Naive thymus-derived CD4-positive, alpha-beta T cell (primary cell): Measurements from ENCODE around the gene PITPNC1. TPM values are rescaled to one million over a fixed set of nuclear protein-coding genes. Genes with fewer than 3 reads are reported as not detected.

ENCODE experiments used
- ATAC-seq: fragments of 150-1000 bp; cut with Tn5 transposase; 2 replicates; pipeline ENCODE4 v1.10.0; 2021; ENCODE audit warnings: mild to moderate bottlenecking, moderate library complexity
- CTCF ChIA-PET: fragments of 350-600 bp; sonication (Branson Sonifier 250); formaldehyde crosslinking; loops from one replicate; lab custom pipeline; 2021; ENCODE audit warnings: antibody characterized with exemption; lab: Charles Lee
- POLR2A ChIA-PET: fragments of 350-600 bp; sonication (Branson Sonifier 250); formaldehyde crosslinking; loops from one replicate; lab custom pipeline; 2021; ENCODE audit warnings: antibody characterized with exemption, inconsistent platforms; lab: Charles Lee
- DNase-seq, 9 donors: peaks; one replicate each; pipeline versions ENCODE4 v3.0.0 to v3.0.0-alpha.2; 2020 to 2022; ENCODE audit warnings: mixed read lengths in 1 of 9
- H3K27ac ChIP-seq: one replicate; pipeline ENCODE4 v1.7.0; 2013; ENCODE audit warnings: mild to moderate bottlenecking, low read depth, low read length, moderate library complexity
- H3K27me3 ChIP-seq, 2 donors: one replicate each; pipeline ENCODE4 v1.7.0; 2013; ENCODE audit warnings: low read length in 2 of 2, mild to moderate bottlenecking in 2 of 2, moderate library complexity in 2 of 2; ENCODE audit not compliant: control insufficient read depth in 2 of 2, insufficient read depth in 2 of 2
- H3K36me3 ChIP-seq, 3 experiments: 1 replicate in 2 of 3; 2 replicates in 1 of 3; pipeline ENCODE4 v1.7.0; 2013; ENCODE audit warnings: low read length in 3 of 3, mild to moderate bottlenecking in 3 of 3, moderate library complexity in 1 of 3; ENCODE audit not compliant: insufficient read depth in 3 of 3, control insufficient read depth in 2 of 3
- H3K4me1 ChIP-seq, 2 donors: one replicate each; pipeline ENCODE4 v1.7.0; 2013; ENCODE audit warnings: low read length in 2 of 2, mild to moderate bottlenecking in 2 of 2, moderate library complexity in 1 of 2; ENCODE audit not compliant: control insufficient read depth in 2 of 2, insufficient read depth in 2 of 2
- H3K4me3 ChIP-seq: 2 replicates; pipeline ENCODE4 v1.7.0; 2013; ENCODE audit warnings: mild to moderate bottlenecking, low read length
- H3K9me3 ChIP-seq, 3 experiments: 1 replicate in 2 of 3; 2 replicates in 1 of 3; pipeline ENCODE4 v1.7.0; 2013; ENCODE audit warnings: low read length in 3 of 3; ENCODE audit not compliant: control insufficient read depth in 2 of 3
- H3K27ac Mint-ChIP-seq, 9 donors: one replicate each; pipeline ENCODE4 v1.8.0; 2020 to 2022; ENCODE audit warnings: mixed read lengths in 9 of 9, mild to moderate bottlenecking in 8 of 9, moderate library complexity in 5 of 9, inconsistent platforms in 2 of 9
- H3K27me3 Mint-ChIP-seq, 5 donors: one replicate each; pipeline ENCODE4 v1.8.0; 2021 to 2022; ENCODE audit warnings: mixed read lengths in 5 of 5, mild to moderate bottlenecking in 1 of 5
- H3K36me3 Mint-ChIP-seq, 5 donors: one replicate each; pipeline ENCODE4 v1.8.0; 2020 to 2022; ENCODE audit warnings: mixed read lengths in 5 of 5, mild to moderate bottlenecking in 3 of 5, inconsistent platforms in 1 of 5
- H3K4me1 Mint-ChIP-seq, 7 donors: one replicate each; pipeline ENCODE4 v1.8.0; 2020 to 2022; ENCODE audit warnings: mixed read lengths in 7 of 7, mild to moderate bottlenecking in 3 of 7, inconsistent platforms in 1 of 7
- H3K4me3 Mint-ChIP-seq, 10 donors: one replicate each; pipeline ENCODE4 v1.8.0; 2020 to 2022; ENCODE audit warnings: mild to moderate bottlenecking in 10 of 10, mixed read lengths in 10 of 10, moderate library complexity in 6 of 10, inconsistent platforms in 2 of 10
- H3K9me3 Mint-ChIP-seq, 11 donors: one replicate each; pipeline ENCODE4 v1.8.0; 2020 to 2022; ENCODE audit warnings: mixed read lengths in 11 of 11, mild to moderate bottlenecking in 4 of 11, inconsistent platforms in 1 of 11, moderate library complexity in 1 of 11
- intact Hi-C, 2 donors: fragments of 100-400 bp; cut with micrococcal nuclease; formaldehyde crosslinking; loops; one replicate each; pipeline ENCODE4 v1.15.1; 2023
- polyA plus RNA-seq, 2 donors: library from polyadenylated mRNA; unstranded; fragments of 300-500 nt; fragmentation: Illumina TruSeq; gene quantifications; one replicate each; pipeline ENCODE4 v1.2.3, GENCODE V29; 2021
- total RNA-seq, 6 experiments: library from RNA in 5 of 6; stranded (reverse) in 5 of 6; gene quantifications; 1 replicate in 5 of 6; 2 replicates in 1 of 6; pipeline ENCODE4 v1.2.3 and lab custom pipeline; 2021 to 2026

The PITPNC1 gene
- total and polyA plus RNA-seq, 7 experiments from 2014 or later = 53.1 to 148 (median 102) TPM

DNA sequence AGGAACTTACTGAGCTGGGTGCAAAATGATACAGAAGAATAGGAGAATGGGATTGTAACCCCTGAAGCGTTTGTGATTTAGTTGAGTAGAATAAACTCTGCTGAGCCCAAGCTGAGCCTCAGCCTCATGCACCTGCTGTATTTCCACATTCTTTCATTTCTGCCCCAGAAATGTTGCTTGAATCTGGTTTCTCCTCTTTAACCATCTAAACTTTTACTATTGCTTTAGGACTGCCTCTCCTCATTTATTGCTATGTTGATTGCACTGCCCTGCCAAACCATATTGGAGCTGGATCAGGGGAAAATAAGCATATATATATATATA lies 64.8 kb downstream of the PITPNC1 start:
- H3K9me3 Mint-ChIP-seq = peaks cover 0 to 1% (median 0%) of the 10 kb centered on the region in 11 donors
- intact Hi-C loops = loop anchor here (1.0 to 2.0 kb wide), 10 partner anchors 10 to 65 kb away; partner anchors contain the start of gene PITPNC1 (in 1 of the 2)
- DNase-seq (no peak), ATAC-seq (no peak)
- Histone ChIP-seq H3K27ac (peak overlapping the region; percentile 93), H3K4me1 (peaks cover 60 to 81% of the 10 kb centered on the region in 2 donors), H3K4me3 (peak overlapping the region; percentile 64), H3K9me3 (no peaks in the 10 kb centered on the region), H3K36me3 (no peaks in the 10 kb centered on the region), H3K27me3 (no peaks in the 10 kb centered on the region)
- peaks cover 58 to 98% (median 87%) of the 10 kb centered on the region in 7 donors for H3K4me1 Mint-ChIP-seq
- no peaks in the 10 kb centered on the region for H3K27me3 Mint-ChIP-seq
- ChIA-PET POLR2A (interaction anchor here (0.5 to 16.2 kb wide), 18 partner anchors 10 to 850 kb away, joined by 3 to 335 read pairs (median 14); partner anchors contain the start of genes ARSG, NOL11, PITPNC1 and PSMD12), CTCF (interaction anchor here (0.7 to 4.9 kb wide), 15 partner anchors 9 to 67 kb away, joined by 3 to 48 read pairs (median 11); no protein-coding TSS in a partner anchor)
- H3K4me3 Mint-ChIP-seq = peak overlapping the region; percentile 75 to 88 (median 84)
- H3K27ac Mint-ChIP-seq = peak overlapping the region; percentile 95 to 100 (median 99)
- peaks cover 0 to 16% (median 5%) of the 10 kb centered on the region in 5 donors for H3K36me3 Mint-ChIP-seq

DNA sequence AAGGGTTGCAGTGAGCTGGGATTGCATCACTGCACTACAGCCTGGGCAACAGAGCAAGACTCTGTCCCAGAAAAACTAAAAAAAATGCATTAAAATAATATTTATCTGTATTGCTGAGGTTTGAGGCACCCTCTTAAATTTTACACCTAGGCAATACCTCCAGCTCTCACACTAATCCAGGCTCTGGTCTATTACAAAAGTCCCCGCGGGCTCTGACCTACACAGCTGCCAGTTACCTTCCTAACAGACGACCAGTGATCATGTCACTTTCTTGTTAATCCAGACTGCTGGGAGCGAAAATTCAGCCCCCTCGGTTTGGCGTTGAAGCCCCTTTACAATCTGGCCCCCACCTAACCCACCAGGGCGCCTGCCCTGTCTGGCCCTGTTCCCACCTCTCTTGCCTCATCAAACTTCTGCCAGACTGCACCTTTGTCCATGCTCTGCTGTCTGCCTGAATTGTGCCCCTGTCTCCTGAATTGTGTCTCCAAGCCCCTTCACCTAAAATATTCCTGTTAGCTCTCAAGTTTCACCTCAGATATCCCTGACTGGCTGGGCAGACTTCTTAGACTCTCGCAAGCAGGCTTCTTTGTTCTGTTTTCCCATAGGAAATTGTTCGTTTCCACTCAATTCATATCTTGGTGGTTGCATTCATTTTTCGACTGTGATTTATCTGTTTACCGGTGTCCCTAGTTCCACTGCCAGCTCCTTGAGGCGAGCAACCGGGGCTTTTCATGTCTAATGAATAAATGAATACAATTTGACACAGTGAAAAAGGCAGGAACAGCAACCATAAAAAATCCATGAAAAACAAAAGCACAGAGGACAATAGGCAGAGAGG lies 65.9 kb downstream of the PITPNC1 start:
- POLR2A ChIA-PET = interaction anchor here (1.2 to 16.2 kb wide), 9 partner anchors 11 to 65 kb away, joined by 3 to 335 read pairs (median 67); partner anchors contain the start of gene PITPNC1
- H3K4me1 ChIP-seq = peaks cover 51 to 80% of the 10 kb centered on the region in 2 donors

DNA sequence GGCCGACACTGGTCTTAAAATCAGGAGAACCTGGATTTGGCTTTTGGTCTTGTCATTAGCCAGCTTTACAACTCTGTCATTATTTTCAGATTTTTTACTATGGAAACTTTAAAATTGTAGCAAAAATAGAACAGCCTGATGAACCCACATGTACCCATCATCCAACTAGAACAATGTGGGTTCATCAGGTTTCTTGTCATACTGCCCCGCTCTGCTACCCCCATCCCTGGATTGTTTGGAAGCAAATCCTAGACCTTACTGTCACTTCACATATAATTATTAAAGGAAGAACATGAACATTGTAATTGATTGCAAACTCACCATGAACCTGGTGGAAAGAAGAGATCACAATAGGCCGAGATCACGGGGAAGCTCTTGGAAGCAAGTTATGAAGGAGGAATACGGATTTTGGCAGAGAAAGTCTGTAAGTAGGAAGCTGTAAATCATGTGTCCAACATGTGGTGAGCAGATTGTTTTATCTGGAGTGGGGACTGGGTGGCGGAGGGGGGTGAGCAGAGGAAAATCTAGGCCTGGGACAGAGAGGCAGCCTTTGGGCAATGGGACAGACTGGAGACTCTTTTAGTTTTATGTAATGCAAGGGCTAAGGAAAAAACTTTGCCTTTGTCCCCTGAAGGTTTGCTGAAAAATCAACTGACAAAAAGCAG lies 67.0 kb downstream of the PITPNC1 start:
- ATAC-seq = no peak
- CTCF ChIA-PET = interaction anchor here (0.9 kb wide), 1 partner anchor 31 kb away, joined by 3 read pairs; no protein-coding TSS in a partner anchor

More for the DNA sequence above, 65.9 kb downstream of the PITPNC1 start:
- Histone ChIP-seq H3K36me3 (no peaks in the 10 kb centered on the region), H3K9me3 (no peaks in the 10 kb centered on the region), H3K27me3 (no peaks in the 10 kb centered on the region), H3K4me3 (no peak overlapping the region), H3K27ac (peak overlapping the region; percentile 93)
- no peaks in the 10 kb centered on the region for H3K27me3 Mint-ChIP-seq
- no peak for ATAC-seq
- H3K4me3 Mint-ChIP-seq = peak overlapping the region; percentile 15 to 80 (median 61)
- intact Hi-C loops = no loop called here
- peaks cover 0 to 1% (median 0%) of the 10 kb centered on the region in 11 donors for H3K9me3 Mint-ChIP-seq
- CTCF ChIA-PET = interaction anchor here (0.6 to 4.9 kb wide), 9 partner anchors 9 to 84 kb away, joined by 3 to 48 read pairs (median 12); no protein-coding TSS in a partner anchor
- H3K4me1 Mint-ChIP-seq = peaks cover 55 to 97% (median 88%) of the 10 kb centered on the region in 7 donors
- peak overlapping the region; percentile 70 to 100 (median 98) for H3K27ac Mint-ChIP-seq
- DNase-seq = no peak
- peaks cover 0 to 16% (median 5%) of the 10 kb centered on the region in 5 donors for H3K36me3 Mint-ChIP-seq

DNA sequence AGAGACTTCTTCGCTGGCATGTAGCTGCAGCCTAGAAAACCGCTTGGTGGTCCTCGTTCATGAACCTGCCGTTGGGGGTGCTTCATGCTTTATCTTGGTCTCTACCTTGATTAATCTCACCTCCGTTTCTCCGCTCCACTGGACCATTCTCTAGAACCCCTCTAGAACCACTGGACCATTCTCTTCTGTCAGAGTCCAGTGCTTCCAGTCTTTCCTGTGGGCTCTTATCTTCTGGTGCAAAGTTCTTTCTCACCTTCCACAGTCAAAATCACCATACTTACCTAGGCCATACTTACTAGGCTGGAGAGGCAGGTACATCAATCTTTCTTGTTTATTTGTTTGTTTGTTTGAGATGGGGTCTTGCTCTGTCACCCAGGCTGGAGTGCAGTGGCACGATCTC lies 71.4 kb downstream of the PITPNC1 start:
- Histone ChIP-seq H3K4me3 (no peak overlapping the region), H3K36me3 (no peaks in the 10 kb centered on the region), H3K4me1 (peaks cover 57 to 84% of the 10 kb centered on the region in 2 donors), H3K27ac (peak overlapping the region; percentile 69), H3K9me3 (no peaks in the 10 kb centered on the region), H3K27me3 (no peaks in the 10 kb centered on the region)
- no peak for DNase-seq
- ChIA-PET POLR2A (interaction anchor here (1.9 to 13.5 kb wide), 4 partner anchors 12 to 69 kb away, joined by 4 to 335 read pairs (median 12); no protein-coding TSS in a partner anchor), CTCF (interaction anchor here (1.1 kb wide), 1 partner anchor 11 kb away, joined by 3 read pairs; no protein-coding TSS in a partner anchor)
- Mint-ChIP-seq H3K4me3 (peak overlapping the region in 9 of 10 donors; percentile 52 to 83 (median 78)), H3K27me3 (no peaks in the 10 kb centered on the region), H3K36me3 (peaks cover 0 to 33% (median 5%) of the 10 kb centered on the region in 5 donors), H3K27ac (peak overlapping the region; percentile 84 to 100 (median 96)), H3K4me1 (peaks cover 67 to 98% (median 90%) of the 10 kb centered on the region in 7 donors), H3K9me3 (peaks cover 0 to 2% (median 0%) of the 10 kb centered on the region in 11 donors)
- no peak for ATAC-seq
- intact Hi-C loops = no loop called here

More for the DNA sequence above, 67.0 kb downstream of the PITPNC1 start:
- H3K4me3 ChIP-seq = no peak overlapping the region
- intact Hi-C loops = no loop called here
- no peaks in the 10 kb centered on the region for H3K9me3 ChIP-seq
- Mint-ChIP-seq H3K4me3 (peak overlapping the region in 7 of 10 donors; percentile 0 to 80 (median 42)), H3K9me3 (peaks cover 0 to 1% (median 0%) of the 10 kb centered on the region in 11 donors), H3K27ac (peak overlapping the region; percentile 29 to 100 (median 98)), H3K4me1 (peaks cover 54 to 97% (median 88%) of the 10 kb centered on the region in 7 donors), H3K27me3 (no peaks in the 10 kb centered on the region), H3K36me3 (peaks cover 0 to 19% (median 5%) of the 10 kb centered on the region in 5 donors)
- POLR2A ChIA-PET = interaction anchor here (0.9 to 16.2 kb wide), 7 partner anchors 10 to 66 kb away, joined by 3 to 335 read pairs (median 67); partner anchors contain the start of gene PITPNC1
- no peaks in the 10 kb centered on the region for H3K27me3 ChIP-seq
- H3K4me1 ChIP-seq = peaks cover 51 to 80% of the 10 kb centered on the region in 2 donors
- DNase-seq = no peak
- peak overlapping the region; percentile 93 for H3K27ac ChIP-seq
- no peaks in the 10 kb centered on the region for H3K36me3 ChIP-seq

- peaks cover 0 to 32% (median 5%) of the 10 kb centered on the region in 5 donors for H3K36me3 Mint-ChIP-seq
- DNase-seq (no peak), ATAC-seq (no peak)
- H3K27ac Mint-ChIP-seq = peak overlapping the region; percentile 84 to 100 (median 96)
- ChIA-PET CTCF (interaction anchor here (1.1 to 1.5 kb wide), 2 partner anchors 13 to 26 kb away, joined by 3 to 6 read pairs; no protein-coding TSS in a partner anchor), POLR2A (interaction anchor here (0.6 to 13.5 kb wide), 4 partner anchors 13 to 70 kb away, joined by 3 to 335 read pairs (median 10); no protein-coding TSS in a partner anchor)
- Histone ChIP-seq H3K27ac (peak overlapping the region; percentile 69), H3K36me3 (no peaks in the 10 kb centered on the region), H3K27me3 (no peaks in the 10 kb centered on the region), H3K4me3 (peak overlapping the region; percentile 10), H3K9me3 (no peaks in the 10 kb centered on the region), H3K4me1 (peaks cover 60 to 85% of the 10 kb centered on the region in 2 donors)
- H3K4me3 Mint-ChIP-seq = peak overlapping the region; percentile 68 to 83 (median 78)
- peaks cover 64 to 99% (median 90%) of the 10 kb centered on the region in 7 donors for H3K4me1 Mint-ChIP-seq
- H3K27me3 Mint-ChIP-seq = no peaks in the 10 kb centered on the region
- H3K9me3 Mint-ChIP-seq = peaks cover 0 to 2% (median 0%) of the 10 kb centered on the region in 11 donors
- intact Hi-C loops = no loop called here
Measured at GRCh38 chr17:67449065-67449464, 72.0 kb downstream of the PITPNC1 start.
